HepG2 (cell line): ENCODE results near the gene MXD1. TPM values are rescaled to one million over a fixed set of nuclear protein-coding genes. Genes with fewer than 3 reads are reported as not detected.

Experiments
- ARID2 ChIP-seq: sonication (generic); formaldehyde crosslinking; IDR thresholded peaks from 2 replicates; pipeline ENCODE4 v1.8.1; 2022; ENCODE audit warnings: mild to moderate bottlenecking, missing genetic modification reagents, borderline replicate concordance
- ARID3A ChIP-seq: IDR thresholded peaks from 2 replicates; pipeline ENCODE4 v1.6.1; 2012; ENCODE audit warnings: low read depth, low read length, improper control_type of control experiment
- CEBPG ChIP-seq: IDR thresholded peaks from 2 replicates; pipeline ENCODE4 v1.6.1; 2016
- FOXM1 ChIP-seq: sonication (generic); formaldehyde crosslinking; IDR thresholded peaks from 2 replicates; pipeline ENCODE4 v1.5.0; 2020; ENCODE audit warnings: missing genetic modification reagents
- HDAC6 ChIP-seq: fragments of 200-600 bp; sonication (generic); IDR thresholded peaks from 2 replicates; pipeline ENCODE4 v1.7.0; 2017; ENCODE audit warnings: mild to moderate bottlenecking, antibody characterized with exemption, low read length, low read depth
- HNRNPH1 ChIP-seq: fragments of 200-400 bp; formaldehyde crosslinking; optimal IDR thresholded peaks from 2 replicates; pipeline ENCODE3; 2017; ENCODE audit warnings: mild to moderate bottlenecking, low read depth, low read length
- KLF9 ChIP-seq: IDR thresholded peaks from 2 replicates; pipeline ENCODE4 v1.6.1; 2016; ENCODE audit warnings: low read depth
- LCORL ChIP-seq, 2 experiments: fragments of 450-650 bp in 1 of 2; sonication (generic) in 1 of 2; formaldehyde crosslinking in 1 of 2; IDR thresholded peaks; 2 replicates each; pipeline versions ENCODE4 v1.5.0 to v1.6.1; 2017 to 2020; ENCODE audit warnings: antibody characterized with exemption in 1 of 2, missing genetic modification reagents in 1 of 2
- SP140L ChIP-seq: sonication (generic); formaldehyde crosslinking; IDR thresholded peaks from 2 replicates; pipeline ENCODE4 v1.4.0; 2020; ENCODE audit warnings: missing genetic modification reagents, borderline replicate concordance
- TBP ChIP-seq: sonication (generic); formaldehyde crosslinking; IDR thresholded peaks from 2 replicates; pipeline ENCODE4 v1.5.0; 2020; ENCODE audit warnings: missing genetic modification reagents
- polyA plus RNA-seq, 8 experiments: library from polyadenylated mRNA; depleted of rRNA in 3 of 8; stranded (reverse) in 7 of 8; unstranded in 1 of 8; fragments of >200 nt; fragmentation: Illumina TruSeq in 4 of 8; extraction: Trizol in 4 of 8; gene quantifications; 2 replicates each; pipeline versions ENCODE4 v1.2.1 to v1.2.3, GENCODE V29; 2011 to 2016; ENCODE audit warnings: low read depth in 4 of 8, missing spikeins in 1 of 8, mixed read lengths in 1 of 8; ENCODE audit not compliant: insufficient read depth in 1 of 8
- total RNA-seq, 5 experiments: library from RNA; depleted of rRNA; stranded (reverse); fragments of >200 nt; fragmentation: Illumina TruSeq; extraction: Trizol; gene quantifications; 2 replicates each; pipeline ENCODE4 v1.2.3, GENCODE V29; 2016; ENCODE audit warnings: low read depth in 1 of 5
- TF ChIP-seq, protein P1 (sequence below): IDR thresholded peaks from 2 replicates; pipeline ENCODE4 v1.6.1; 2016; ENCODE audit warnings: missing genetic modification reagents, missing compliant biosample characterization
- TF ChIP-seq, protein P2 (sequence below): fragments of 450-650 bp; IDR thresholded peaks from 2 replicates; pipeline ENCODE4 v1.6.1; 2016
- TF ChIP-seq, protein P3 (sequence below): sonication (generic); formaldehyde crosslinking; IDR thresholded peaks from 2 replicates; pipeline ENCODE4 v1.4.0; 2020; ENCODE audit warnings: mild to moderate bottlenecking, missing genetic modification reagents, borderline replicate concordance
- TF ChIP-seq, protein P4 (sequence below): sonication (generic); formaldehyde crosslinking; IDR thresholded peaks from 2 replicates; pipeline ENCODE4 v1.4.0; 2020; ENCODE audit warnings: missing genetic modification reagents
- TF ChIP-seq, protein P5 (sequence below): IDR thresholded peaks from 2 replicates; pipeline ENCODE4 v1.6.1; 2016; ENCODE audit warnings: low read depth

Gene MXD1
- total and polyA plus RNA-seq, 2 of the 13 experiments (the other 11 are each of a cell fraction or from before 2014, with no cell fraction given) = 6.4 to 14.9 TPM

DNA sequence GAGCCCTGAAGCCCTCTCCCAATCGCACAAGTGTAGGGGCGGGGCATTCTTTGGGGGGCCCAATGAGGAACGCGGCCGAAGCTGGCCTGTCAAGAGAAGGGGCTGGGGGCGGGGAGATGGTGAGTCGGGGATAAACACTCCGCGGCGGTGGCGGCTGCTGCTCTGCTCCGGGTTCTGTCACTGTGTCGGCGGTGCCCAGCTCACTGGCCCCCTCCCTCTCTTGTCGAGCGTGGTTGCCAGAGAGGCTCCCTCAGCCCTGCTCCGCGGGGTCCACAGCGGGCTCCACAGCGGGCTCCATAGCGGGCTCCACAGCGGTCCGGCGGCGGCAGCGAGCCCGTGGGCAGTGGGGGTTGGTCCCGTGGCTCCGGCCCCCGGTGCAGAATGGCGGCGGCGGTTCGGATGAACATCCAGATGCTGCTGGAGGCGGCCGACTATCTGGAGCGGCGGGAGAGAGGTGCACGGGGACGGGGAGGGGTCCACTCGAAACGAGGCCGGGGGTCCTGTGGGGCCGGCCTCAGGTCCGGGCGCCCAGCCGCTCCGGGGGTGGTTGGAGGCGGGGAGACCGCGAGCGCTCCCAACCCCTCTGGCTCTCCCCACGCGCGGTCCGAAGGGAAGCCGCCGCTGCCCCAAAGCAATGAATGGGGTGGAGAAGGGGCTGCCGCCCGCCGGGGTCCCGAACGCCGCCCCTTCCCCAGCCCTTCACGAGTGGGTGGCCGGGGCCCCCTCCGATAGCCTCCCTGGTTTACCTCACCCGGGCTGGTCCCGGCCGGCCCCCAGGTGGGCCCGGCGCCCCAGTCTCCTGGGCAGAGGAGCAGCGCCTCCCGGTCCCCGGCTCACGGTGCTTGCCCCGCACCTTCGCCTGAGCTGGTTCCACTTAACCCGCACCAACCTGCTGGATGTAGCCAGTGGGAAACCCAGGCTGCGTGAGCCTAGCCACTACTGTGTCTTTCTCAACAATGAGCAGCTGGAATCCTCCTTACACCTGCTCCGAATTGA is at the start of gene MXD1 (continued):
- TF ChIP-seq, protein P1, sequence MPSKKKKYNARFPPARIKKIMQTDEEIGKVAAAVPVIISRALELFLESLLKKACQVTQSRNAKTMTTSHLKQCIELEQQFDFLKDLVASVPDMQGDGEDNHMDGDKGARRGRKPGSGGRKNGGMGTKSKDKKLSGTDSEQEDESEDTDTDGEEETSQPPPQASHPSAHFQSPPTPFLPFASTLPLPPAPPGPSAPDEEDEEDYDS (CRISPR knock-in tag) = peak; percentile 89
- TF ChIP-seq LCORL (IDR thresholded peaks at IDR 0.05) (no peak), LCORL (CRISPR knock-in tag; IDR thresholded peaks at IDR 0.05) (0 out of 2 replicates have a peak, but pooled peaks have one; percentile 58), HNRNPH1 (no peak), ARID2 (CRISPR knock-in tag) (no peak; the same call in 1 of the 2 replicates), HDAC6 (no peak), FOXM1 (CRISPR knock-in tag) (no peak), KLF9 (CRISPR knock-in tag) (0 out of 2 replicates have a peak, but pooled peaks have one; percentile 25), ARID3A (no peak), SP140L (CRISPR knock-in tag) (0 out of 2 replicates have a peak, but pooled peaks have one; percentile 1), TBP (CRISPR knock-in tag) (no peak), CEBPG (CRISPR knock-in tag) (no peak)
- TF ChIP-seq, protein P2, sequence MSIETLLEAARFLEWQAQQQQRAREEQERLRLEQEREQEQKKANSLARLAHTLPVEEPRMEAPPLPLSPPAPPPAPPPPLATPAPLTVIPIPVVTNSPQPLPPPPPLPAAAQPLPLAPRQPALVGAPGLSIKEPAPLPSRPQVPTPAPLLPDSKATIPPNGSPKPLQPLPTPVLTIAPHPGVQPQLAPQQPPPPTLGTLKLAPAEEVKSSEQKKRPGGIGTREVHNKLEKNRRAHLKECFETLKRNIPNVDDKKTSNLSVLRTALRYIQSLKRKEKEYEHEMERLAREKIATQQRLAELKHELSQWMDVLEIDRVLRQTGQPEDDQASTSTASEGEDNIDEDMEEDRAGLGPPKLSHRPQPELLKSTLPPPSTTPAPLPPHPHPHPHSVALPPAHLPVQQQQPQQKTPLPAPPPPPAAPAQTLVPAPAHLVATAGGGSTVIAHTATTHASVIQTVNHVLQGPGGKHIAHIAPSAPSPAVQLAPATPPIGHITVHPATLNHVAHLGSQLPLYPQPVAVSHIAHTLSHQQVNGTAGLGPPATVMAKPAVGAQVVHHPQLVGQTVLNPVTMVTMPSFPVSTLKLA = no peak; the same call in 1 of the 2 replicates
- TF ChIP-seq, protein P3, sequence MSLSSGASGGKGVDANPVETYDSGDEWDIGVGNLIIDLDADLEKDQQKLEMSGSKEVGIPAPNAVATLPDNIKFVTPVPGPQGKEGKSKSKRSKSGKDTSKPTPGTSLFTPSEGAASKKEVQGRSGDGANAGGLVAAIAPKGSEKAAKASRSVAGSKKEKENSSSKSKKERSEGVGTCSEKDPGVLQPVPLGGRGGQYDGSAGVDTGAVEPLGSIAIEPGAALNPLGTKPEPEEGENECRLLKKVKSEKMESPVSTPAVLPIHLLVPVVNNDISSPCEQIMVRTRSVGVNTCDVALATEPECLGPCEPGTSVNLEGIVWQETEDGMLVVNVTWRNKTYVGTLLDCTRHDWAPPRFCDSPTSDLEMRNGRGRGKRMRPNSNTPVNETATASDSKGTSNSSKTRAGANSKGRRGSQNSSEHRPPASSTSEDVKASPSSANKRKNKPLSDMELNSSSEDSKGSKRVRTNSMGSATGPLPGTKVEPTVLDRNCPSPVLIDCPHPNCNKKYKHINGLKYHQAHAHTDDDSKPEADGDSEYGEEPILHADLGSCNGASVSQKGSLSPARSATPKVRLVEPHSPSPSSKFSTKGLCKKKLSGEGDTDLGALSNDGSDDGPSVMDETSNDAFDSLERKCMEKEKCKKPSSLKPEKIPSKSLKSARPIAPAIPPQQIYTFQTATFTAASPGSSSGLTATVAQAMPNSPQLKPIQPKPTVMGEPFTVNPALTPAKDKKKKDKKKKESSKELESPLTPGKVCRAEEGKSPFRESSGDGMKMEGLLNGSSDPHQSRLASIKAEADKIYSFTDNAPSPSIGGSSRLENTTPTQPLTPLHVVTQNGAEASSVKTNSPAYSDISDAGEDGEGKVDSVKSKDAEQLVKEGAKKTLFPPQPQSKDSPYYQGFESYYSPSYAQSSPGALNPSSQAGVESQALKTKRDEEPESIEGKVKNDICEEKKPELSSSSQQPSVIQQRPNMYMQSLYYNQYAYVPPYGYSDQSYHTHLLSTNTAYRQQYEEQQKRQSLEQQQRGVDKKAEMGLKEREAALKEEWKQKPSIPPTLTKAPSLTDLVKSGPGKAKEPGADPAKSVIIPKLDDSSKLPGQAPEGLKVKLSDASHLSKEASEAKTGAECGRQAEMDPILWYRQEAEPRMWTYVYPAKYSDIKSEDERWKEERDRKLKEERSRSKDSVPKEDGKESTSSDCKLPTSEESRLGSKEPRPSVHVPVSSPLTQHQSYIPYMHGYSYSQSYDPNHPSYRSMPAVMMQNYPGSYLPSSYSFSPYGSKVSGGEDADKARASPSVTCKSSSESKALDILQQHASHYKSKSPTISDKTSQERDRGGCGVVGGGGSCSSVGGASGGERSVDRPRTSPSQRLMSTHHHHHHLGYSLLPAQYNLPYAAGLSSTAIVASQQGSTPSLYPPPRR (CRISPR knock-in tag) = no peak
- TF ChIP-seq, protein P4, sequence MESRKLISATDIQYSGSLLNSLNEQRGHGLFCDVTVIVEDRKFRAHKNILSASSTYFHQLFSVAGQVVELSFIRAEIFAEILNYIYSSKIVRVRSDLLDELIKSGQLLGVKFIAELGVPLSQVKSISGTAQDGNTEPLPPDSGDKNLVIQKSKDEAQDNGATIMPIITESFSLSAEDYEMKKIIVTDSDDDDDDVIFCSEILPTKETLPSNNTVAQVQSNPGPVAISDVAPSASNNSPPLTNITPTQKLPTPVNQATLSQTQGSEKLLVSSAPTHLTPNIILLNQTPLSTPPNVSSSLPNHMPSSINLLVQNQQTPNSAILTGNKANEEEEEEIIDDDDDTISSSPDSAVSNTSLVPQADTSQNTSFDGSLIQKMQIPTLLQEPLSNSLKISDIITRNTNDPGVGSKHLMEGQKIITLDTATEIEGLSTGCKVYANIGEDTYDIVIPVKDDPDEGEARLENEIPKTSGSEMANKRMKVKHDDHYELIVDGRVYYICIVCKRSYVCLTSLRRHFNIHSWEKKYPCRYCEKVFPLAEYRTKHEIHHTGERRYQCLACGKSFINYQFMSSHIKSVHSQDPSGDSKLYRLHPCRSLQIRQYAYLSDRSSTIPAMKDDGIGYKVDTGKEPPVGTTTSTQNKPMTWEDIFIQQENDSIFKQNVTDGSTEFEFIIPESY = no peak
- TF ChIP-seq, protein P5, sequence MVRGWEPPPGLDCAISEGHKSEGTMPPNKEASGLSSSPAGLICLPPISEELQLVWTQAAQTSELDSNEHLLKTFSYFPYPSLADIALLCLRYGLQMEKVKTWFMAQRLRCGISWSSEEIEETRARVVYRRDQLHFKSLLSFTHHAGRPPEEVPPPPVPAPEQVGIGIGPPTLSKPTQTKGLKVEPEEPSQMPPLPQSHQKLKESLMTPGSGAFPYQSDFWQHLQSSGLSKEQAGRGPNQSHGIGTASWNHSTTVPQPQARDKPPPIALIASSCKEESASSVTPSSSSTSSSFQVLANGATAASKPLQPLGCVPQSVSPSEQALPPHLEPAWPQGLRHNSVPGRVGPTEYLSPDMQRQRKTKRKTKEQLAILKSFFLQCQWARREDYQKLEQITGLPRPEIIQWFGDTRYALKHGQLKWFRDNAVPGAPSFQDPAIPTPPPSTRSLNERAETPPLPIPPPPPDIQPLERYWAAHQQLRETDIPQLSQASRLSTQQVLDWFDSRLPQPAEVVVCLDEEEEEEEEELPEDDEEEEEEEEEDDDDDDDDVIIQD (CRISPR knock-in tag) = no peak
